Measurements from ENCODE around the gene RAB5IF. TPM values are rescaled to one million over a fixed set of nuclear protein-coding genes. Genes with fewer than 3 reads are reported as not detected.

RAB5IF gene
- total RNA-seq, 2 donors from 2014 or later: 161 to 165 TPM

DNA sequence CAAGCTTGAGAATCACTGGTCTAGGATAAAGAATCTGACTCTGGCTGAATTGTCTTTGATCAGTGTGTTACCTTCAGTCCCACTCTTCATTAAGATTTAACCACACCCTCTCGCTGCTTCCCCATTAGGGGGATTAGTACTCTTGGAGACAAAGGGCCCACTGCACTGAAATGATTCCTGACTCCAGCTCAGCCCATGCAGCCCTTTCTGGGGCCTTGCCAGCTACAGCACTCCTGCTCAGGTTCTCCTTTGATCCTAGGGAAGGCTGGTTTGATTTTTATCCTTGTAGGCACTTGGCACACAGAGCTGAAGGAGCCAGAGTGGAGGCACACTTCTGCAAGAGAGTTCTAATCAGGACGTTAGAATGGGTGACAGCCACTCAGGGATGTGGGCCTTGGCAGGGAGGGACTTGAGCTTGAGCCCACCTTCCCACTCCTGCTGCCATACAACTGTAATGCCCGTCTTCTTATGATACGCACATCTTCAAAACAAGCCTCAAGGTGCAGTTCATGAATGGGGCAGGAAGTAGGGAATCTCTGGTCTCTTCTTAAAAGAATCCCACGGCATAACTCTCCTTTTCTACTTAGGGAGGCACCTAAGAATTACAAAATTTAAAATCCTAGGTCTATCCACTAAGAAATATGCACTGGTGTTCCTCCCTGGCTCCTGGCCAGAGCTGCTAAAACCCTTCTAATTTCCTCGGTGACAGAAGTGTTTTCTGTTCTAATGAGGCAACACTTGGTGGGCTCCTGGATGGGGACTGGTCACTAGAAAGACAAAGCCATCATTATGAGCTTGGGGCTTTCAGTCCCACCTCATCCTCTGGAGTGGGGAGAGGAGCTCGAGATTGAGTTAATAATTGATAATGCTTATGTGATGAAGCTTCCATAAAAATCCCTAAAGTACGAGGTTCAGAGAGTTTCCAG is 41.9 kb downstream of the RAB5IF start:
- intact Hi-C loops (cut with DNase I, micrococcal nuclease): no loop called here
- no peak for ATAC-seq
- DNase-seq: no peak

DNA sequence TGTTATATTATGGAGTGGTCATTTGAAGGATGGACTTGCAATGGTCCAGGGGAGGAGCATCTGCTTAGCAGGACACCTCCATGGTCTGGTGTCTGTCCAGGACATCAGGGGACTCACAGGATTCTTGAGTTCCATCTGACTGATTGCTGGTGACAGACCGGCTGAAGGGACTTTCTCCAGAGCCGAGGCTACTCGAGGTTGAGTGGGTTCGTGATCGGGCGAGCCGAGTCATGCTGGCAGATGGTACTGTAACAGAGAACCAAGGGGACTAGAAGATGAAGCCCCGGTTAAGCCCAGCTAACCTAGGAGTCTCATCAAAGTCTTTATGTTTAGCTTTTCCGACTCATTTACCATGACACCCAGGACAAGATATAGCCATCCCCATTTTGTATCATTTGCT is 47.9 kb downstream of the RAB5IF start:
- ATAC-seq (no peak), DNase-seq (no peak)
- intact Hi-C loops (cut with DNase I, micrococcal nuclease): no loop called here

DNA sequence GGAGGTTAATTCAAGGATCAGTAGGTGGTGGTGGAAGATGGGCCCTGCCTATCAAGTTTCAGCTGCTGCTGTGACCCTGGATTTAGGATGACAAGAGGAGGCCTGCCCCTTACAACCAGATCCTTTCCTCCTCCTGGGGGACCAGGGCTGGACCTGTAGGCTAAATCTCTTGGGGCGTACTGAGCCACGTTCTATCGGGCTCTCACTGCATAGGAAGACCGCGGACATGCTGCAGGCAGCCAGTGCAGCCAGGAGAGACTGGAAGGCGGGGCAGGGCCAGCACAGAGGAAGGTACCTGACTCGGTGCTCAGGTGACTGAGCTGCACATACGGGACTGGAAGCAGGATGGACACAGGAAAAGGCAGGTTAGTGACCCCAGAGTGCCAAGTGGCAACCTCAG is 48.9 kb downstream of the RAB5IF start:
- ATAC-seq (no peak), DNase-seq (no peak)
- intact Hi-C loops (cut with DNase I, micrococcal nuclease): no loop called here

DNA sequence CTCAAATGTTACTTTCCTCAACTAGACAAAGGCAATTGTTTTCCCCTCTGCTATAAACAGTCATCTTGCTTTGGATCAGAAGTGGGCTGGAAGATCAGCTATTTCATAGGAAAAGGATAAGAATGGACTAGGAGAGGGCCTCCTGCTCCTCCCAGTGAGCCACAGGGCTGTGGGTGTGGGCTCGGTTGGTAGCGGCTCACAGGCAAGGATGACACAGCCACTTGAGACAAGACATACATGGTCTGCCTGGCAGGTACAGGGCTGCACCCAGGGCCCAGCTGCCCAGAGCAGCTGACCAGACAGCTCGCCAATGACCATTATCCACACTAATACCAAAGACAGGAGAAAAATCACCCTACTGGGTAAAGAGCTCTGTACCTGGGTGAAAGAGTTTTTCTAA is 49.4 kb downstream of the RAB5IF start:
- DNase-seq (no peak), ATAC-seq (no peak)
- intact Hi-C loops (cut with DNase I, micrococcal nuclease): no loop called here

DNA sequence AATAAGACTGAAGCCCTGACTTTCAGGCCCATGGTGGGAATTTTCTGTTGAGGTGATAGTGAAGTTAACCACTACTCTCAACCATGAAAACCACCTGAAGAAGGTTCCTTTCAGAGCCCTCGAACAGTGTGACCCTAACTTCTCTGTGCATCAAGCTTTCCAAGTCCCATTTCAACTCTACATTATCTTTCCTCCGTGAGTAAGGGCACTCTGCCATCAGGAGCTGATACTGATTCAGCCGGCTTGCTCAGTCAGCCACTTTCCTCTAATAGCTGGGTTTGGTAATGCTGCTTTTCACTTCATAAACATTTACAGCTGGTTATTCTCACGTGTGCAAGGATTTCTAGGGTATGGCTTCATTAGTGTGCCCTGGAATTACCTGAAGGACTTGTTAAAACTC is 51.2 kb downstream of the RAB5IF start:
- ATAC-seq: no peak
- no peak for DNase-seq
- intact Hi-C loops (cut with DNase I, micrococcal nuclease): no loop called here

DNA sequence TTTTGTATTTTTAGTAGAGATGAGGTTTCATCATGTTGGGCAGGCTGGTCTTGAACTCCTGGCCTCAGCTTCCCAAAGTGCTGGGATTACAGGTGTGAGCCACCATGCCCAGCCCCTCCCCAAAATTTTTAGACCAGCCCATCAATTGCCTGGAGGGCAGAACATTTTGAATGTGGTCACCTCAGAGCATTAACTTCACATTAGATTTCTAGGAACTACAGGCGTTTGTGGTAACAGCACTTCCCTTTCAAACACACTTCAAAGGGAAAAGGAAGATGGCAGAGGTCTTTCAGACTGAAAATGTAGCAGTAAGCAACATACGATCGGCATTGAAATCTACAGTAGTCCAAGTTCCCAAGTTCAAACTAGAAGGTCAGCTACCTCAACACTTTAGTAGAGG is 52.7 kb downstream of the RAB5IF start:
- intact Hi-C loops (cut with DNase I, micrococcal nuclease): no loop called here
- ATAC-seq (no peak), DNase-seq (no peak)

Other genes with a start within 250 kb of the RAB5IF start
- 100 to 1,000 TPM in 1 of 2 donors, 10 to 100 TPM in 1; 36.9 to 484 TPM for gene MYL9, start 64.3 kb upstream of the RAB5IF start, total RNA-seq
- 1 to 10 TPM; 4.8 to 4.9 TPM for gene TGIF2, start 32.2 kb upstream of the RAB5IF start, total RNA-seq
- gene SLA2, start 40.4 kb downstream of the RAB5IF start, total RNA-seq: 1 to 10 TPM in 1 of 2 donors, under 1 TPM in 1; 0.89 to 1.3 TPM
- 10 to 100 TPM; 29.1 to 32.7 TPM for gene NDRG3, start 140.3 kb downstream of the RAB5IF start, total RNA-seq
- gene DSN1, start 168.0 kb downstream of the RAB5IF start, total RNA-seq: 1 to 10 TPM; 6.3 to 6.8 TPM